ENCODE data around the gene HIRA.
"Not testable (repeated sequence)": the region's sequence is repeated elsewhere in the genome, so short reads cannot be mapped to it uniquely, and the experiment has no call there.

HIRA gene

GRCh38 chr22:19306535-19306934 is 125.0 kb downstream of the HIRA start:
- not testable (repeated sequence) for DNase-seq

GRCh38 chr22:19304547-19304946 is 127.0 kb downstream of the HIRA start:
- no peak for DNase-seq

- DNase-seq = no peak
These were observed 127.7 kb downstream of the HIRA start for GRCh38 chr22:19303785-19304184.

GRCh38 chr22:19295733-19296132 is 135.8 kb downstream of the HIRA start:
- no peak for DNase-seq

GRCh38 chr22:19292458-19293230 is 138.9 kb downstream of the HIRA start:
- DNase-seq = no peak

- DNase-seq = peak; percentile 71
These were observed 139.7 kb downstream of the HIRA start, which contains the start of gene CLTCL1 for GRCh38 chr22:19291580-19292457. TSS of gene CLTCL1 (minus strand) at chr22:19291719. CDS start at chr22:19291641, 78 bp downstream.

GRCh38 chr22:19291218-19291579 is 140.3 kb downstream of the HIRA start:
- peak; percentile 19 for DNase-seq

GRCh38 chr22:19290400-19291217 is 140.9 kb downstream of the HIRA start:
- peak; percentile 13 for DNase-seq

GRCh38 chr22:19289475-19290161 is 141.9 kb downstream of the HIRA start:
- no peak for DNase-seq

- peak; percentile 3 for DNase-seq
These were observed 143.6 kb downstream of the HIRA start for GRCh38 chr22:19287889-19288288.

- DNase-seq = no peak
These were observed 144.3 kb downstream of the HIRA start for GRCh38 chr22:19287076-19287707.

GRCh38 chr22:19285831-19286230 is 145.7 kb downstream of the HIRA start:
- DNase-seq = no peak

Measured in T1000 (cell line).